HG03196 (cell line): ENCODE measurements around the gene KRT5.
"Not testable (repeated sequence)": the region's sequence is repeated elsewhere in the genome, so short reads cannot be mapped to it uniquely, and the experiment has no call there.

Source experiments
- ATAC-seq: cut with Tn5 transposase; IDR thresholded peaks from one replicate; pipeline ENCODE4 v1.9.1; 2021; ENCODE audit not compliant: unreplicated experiment

KRT5 gene

DNA sequence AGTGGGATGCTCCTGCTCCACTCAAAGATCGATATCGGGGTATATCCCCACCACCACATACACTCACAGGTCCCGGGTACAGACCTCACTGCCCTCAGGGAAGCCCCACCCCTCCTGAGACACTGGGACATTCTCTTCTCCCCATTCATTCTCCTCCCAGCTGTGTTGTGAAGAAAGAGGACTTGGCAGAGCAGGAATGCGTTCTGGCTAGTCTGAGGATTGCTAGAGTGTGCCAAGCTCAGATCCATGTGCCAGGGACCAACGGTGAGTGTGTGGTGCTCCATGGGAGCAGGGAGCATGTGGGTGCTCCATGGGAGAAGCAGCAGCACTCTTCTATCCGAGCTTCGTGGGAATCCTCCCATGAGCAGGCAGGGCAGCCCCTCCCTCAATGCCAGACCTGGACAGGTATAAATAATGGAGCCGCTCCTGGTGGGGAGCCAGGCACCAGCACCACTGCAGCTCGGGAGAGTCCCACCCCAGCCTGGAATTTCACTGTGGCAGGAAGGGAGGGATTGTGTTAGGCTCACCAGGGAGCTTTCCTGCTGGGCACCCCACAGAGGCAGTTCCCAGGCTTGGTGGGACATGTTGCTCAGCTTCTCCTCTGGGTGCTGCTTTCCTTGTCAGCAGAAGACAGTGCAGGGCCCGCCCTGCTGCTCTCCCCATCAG lies 2.3 kb upstream of the KRT5 start:
- no peak for ATAC-seq

DNA sequence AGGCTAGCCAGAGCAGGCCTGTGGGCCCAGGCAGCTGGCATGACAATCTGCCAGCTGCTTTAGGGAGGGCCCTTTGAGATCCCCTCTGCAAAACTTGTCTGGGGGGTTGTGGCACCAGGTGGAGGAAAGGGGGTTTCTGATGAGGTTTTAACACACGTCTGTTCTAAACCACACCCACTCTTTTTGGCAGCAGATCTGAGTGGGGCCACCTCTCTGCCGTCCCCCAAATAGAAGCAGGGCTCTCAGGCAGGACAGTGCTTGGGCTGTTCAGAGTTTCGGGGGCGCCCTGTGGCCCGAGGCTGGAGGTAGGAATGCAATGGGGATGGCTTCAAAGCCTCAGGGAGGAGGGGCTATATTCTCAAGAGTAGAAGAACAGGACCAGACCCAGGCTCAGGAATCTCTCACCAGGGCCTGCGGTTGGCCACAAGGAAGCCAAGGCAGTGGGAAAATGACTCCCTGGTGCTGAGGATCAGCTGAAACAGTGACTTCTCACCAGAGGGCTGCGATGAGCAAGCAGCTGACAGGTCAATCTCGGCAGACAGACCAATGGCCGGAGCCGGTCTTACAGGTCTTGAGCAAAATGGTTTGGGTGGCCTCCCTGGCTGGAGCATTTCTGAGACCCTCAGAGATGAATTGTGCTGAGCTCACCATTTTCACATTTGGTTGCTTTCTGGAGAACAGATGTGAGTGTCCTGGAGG lies 1.5 kb upstream of the KRT5 start:
- ATAC-seq = no peak

DNA sequence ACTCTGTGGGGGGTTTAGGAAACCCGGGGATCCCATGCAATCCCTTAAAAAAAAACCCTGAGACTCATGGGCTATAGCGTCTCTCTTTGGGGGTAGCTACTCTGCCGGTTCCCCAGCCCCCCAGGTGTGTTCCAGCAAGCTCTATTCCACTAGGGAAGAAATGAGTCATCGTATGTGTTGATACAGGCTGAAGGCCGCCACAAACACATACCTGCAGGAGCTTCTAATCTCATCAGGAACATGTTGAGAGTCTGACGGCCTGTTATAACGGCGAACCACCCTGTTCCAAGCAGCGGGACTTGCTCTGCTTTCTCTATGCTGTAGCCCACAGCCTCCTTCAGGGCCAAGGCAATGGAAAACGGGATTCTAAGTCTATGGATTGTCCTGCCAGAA lies 977 bp upstream of the KRT5 start:
- ATAC-seq = no peak

DNA sequence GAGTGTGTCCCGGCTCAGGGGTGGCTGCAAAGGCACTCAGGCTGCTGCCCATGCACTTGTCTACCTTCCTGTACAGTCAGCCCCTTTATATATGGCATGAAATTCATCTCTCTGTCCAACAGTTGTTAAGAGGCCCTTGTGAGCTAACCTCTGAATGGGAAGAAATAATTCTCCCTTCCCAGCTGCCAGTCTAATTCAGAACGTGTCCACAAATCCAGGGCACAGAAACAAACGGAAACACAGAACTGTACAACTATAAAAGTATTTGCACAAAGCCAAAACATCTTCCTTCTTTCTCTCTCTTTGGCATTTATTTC lies 849 bp downstream of the KRT5 start:
- ATAC-seq = no peak

DNA sequence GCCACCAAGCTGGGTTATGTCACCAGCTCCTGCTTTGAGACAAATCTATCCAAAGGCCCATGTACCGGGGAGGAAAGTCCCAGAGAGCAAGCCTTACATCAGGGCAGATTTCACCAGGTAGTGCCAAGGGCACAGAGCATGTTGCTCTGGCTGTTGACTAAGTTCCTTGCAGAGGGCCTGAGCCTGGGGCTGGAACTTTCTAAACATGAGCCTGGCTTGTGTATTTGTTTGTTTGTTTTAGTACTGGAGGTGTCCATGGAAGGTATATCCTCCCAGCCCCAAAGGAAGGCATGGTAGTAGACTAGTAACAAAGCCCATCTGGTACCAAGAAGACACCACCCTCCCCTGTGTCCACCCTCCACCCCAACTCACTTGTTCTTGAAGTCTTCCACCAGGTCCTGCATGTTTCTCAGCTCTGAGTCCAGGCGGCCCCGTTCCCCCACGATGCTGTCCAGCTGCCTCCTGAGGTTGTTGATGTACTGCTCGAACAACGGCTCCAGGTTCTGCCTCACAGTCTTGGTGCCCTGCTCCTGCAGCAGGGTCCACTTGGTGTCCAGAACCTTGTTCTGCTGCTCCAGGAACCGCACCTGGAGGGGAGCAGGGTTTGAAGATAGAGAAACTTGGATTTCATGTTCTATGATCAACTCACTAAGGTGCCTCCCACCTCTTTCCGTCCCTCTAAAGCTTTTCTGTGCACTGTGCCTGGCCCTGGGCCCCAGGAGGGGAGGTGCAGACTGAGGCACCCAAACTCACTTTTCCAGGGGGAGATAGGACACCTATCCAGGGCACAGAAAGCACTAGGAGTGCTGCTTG lies 1.4 kb downstream of the KRT5 start:
- no peak for ATAC-seq

DNA sequence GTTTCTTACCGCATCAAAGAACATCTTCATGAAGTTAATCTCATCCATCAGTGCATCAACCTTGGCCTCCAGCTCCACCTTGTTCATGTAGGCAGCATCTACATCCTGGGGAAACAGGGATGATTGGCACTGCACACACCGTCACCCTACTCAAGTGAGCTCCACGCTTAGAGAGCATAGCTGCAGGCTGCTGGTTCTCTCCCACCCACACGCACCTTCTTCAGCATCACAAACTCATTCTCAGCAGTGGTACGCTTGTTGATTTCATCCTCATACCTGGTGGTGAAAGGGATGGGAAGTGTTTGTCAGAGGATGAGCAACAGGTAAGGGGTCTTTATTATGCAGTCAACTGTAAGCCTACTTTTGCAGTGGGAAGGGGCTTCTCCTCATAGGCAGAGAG lies 2.3 kb downstream of the KRT5 start:
- no peak for ATAC-seq

DNA sequence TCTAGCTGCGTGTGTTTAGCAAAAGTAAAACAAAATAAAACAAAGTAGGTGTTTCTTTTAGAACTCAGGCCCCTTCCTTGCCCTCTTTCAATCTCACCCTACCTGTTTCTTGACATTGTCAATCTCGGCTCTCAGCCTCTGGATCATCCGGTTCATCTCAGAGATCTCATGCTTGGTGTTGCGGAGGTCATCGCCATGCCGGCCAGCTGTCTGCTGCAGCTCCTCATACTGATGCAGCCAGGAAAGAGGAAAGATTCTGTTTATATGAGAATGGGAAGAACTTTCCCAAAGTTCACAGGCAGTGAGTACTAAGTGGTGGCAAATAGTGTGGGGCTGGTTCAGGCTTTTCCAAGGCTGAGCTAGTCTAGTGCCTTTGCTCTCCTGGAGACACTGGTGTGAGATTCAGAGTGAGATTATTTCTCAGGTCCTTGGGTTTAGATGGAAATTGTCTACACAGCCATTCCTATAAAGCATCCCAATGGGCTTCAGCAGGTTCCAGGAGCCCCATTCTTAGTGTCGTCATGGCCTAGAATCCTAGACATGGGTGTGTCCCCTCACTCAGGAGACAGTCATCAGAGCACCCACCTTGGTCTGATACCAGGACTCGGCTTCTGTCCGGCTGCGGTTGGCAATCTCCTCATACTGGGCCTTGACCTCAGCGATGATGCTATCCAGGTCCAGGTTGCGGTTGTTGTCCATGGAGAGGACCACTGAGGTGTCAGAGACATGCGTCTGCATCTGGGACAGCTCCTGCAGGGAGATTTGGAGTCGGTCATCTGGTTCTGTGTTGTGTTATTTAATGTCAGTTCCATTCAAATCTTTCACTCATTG lies 3.0 kb downstream of the KRT5 start:
- no peak for ATAC-seq

DNA sequence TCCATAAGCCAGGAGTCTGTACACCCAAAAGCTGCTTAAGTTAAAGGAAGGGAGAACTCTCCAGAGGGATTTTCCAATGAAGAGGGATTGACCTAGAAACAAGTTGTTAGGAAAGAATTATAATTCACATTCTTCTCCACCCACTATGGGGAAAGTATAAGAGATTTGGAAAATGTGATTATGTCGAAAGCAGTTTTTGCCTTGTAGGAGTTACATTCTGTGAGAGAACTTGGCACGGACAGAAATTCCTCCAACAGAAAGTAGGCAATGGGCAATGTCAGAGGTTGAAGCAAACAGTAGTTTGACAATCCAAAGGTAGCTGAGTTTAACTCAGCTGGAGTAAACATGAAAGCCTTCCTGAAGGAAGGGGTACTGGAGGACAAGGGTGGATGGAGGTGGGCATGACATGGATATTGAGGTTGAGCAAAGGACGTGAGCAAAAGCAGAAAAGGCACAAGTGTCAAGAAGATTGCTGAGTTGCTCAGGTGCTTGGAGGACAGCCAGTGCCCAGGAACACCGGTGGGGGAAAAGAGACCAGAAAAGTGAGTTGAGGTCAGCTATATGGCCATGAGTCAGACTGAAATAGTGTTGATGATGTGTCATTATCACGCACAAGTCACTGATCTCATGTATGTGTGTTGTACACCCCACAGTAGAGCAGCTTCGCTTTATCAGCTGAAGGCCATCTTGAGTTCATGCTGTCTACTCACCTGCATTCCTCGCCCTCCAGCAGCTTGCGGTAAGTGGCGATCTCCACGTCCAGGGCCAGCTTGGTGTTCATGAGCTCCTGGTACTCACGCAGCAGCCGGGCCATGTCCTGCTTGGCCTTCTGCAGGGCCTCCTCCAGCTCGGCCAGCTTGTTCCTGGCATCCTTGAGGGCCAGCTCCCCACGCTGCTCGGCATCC lies 4.0 kb downstream of the KRT5 start:
- ATAC-seq = no peak

DNA sequence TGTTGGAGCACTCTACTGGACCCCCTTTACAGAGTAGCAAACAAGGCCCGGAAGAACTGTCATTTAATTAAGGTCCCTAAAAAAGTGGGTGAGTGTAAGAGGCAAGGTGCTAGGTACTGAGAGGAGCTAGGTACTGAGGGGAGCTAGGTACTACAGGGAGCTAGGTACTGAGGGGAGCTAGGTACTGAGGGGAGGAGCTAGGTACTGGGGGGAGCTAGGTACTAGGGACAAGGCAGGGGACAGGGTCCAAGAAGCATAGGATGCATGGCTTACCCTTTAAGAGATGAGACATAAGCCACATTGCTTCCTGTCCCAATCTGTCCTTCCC lies 4.9 kb downstream of the KRT5 start:
- no peak for ATAC-seq

DNA sequence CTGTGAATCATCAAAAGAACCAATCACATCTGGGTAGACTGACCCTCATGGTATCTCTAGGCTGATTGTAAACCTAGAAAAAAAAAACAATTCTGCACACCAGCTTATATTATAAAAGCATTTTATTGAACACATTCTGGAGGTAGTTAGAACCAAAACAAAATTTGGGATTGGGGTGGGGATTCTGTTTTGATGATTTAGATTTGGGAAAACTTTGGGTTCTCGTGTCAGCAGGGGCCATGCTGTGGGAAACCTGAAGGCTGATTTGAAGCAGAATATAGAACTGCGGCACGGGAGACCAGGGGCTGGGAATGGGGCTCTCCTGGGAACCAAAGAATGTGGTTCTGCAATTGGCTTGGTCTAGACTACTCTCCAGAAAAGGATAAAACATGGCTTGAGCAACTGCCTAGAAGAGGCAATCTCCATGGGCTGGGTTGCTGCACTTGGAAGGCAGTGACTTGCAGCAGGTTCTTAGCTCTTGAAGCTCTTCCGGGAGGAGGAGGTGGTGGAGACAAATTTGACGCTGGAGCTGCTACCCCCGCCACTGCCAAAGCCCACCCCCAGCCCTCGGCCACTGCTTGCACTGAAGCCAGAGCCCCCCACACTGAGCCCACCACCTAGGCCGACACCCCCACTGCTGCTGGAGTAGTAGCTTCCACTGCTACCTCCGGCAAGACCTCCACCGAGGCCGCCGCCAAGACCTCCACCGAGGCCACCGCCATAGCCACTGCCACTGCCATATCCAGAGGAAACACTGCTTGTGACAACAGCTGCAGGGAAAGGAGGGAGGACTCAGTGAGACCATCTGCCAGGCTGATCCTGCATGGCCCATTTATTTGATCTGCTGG lies 5.5 kb downstream of the KRT5 start:
- ATAC-seq = no peak

DNA sequence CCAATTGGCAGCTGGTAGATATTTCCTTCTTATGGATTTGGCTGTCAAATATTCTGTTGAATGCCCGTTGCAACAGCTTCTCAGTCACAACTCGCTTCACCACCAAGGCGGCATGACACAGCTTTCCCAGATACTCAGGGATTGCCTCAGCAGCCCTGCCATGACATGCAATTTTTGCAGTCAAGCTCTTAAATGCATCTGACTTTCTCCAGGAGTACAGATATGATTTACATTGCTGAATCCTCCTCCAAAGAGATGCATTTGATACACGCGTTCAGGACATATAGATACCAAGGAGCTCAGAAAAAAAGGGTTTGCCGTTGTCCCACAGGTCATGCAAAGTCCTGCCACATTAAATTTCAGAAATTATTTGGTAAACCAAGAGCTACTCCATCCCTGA lies 6.5 kb downstream of the KRT5 start:
- no peak for ATAC-seq

DNA sequence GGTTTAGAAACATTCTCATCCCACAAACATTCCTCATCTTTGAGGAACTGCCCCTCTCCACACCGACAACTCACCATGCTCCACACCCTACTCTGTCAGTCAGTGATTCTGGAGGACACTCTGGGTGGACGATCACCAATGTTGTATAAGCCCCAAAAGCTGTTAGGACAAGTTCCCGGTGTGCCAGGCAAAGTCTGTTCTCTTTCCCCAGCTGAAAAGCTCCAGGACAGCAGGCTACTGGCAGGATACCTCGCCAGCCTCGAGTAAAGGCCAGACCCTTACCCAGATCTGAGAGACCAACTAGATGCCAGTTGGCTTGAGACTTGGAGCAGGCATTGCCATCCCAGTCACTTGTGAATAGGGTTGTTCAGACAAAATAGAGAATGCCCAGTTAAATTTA lies 12.0 kb downstream of the KRT5 start:
- ATAC-seq = no peak

DNA sequence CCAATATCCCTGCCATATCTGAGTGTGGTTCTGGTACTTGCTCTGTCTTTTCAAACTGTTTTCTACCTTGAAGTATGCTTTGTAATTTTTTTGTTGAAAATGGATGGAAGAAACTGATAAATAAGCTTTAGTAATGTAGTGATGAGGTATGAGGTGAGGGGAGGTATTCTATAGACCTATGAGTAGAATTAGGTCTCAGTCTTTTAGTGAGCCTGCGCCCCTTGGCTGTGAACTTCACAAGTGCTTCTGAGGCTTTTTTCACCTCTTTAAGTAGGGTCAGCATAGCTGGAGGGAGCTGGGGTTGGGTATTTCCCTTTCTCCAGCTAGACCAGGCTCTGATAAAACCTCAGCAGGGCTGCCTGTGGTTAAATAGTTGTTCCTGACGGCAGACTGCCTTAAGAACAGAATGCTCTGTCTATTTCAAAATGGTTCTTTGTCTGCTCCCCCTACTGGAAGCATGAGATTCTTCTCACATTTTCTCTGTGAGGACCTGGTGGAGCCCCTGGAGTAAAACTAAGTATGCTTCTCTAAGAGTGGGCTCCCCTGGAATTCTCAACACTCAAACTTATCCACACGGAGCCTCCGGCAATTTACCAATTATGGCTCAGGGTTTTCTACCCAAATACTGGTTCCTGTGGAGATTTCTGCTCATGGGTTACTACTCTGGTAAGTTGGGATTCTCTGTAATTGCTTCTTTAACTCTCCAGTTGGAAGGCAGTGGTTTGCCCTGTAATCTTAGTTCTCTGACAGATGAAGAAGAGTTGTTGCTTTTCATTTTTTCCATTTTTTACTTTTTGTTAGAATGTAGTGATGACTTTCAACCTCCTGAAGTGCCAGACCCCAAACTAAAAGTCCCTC lies 13.1 kb downstream of the KRT5 start:
- no peak for ATAC-seq

DNA sequence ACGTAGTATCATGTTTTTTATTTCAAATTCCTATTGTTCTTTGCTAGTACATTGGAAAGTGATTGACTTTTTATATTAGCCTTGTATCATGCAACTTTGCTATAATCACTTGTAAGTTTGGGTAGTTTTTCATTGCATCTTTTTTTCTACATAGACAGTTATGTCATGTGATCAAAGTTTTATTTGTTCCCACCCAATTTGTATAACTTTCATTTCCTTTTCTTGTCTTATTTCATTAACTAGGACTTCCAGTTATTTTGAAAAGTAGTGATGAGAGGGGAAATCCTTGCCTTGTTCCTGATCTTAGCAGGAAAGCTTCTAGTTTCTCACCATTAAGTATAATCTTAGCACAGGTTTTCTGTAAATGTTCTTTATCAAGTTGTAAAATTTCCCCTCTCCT lies 17.3 kb downstream of the KRT5 start:
- no peak for ATAC-seq

DNA sequence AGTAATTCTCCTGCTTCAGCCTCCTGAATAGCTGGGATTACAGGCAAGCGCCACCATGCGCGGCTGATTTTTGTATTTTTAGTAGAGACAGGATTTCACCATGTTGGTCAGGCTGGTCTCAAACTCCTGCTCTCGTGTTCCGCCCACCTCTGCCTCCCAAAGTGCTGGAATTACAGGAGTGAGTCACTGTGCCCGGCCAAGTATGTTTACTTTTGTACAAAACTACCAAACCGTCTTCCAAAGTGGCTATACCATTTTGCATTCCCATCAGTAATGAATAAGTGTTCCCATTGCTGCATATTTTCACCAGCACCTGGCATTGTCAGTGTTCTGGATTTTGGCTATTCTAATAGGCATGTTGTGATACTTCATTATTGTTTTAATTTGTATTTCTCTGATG lies 18.7 kb downstream of the KRT5 start:
- ATAC-seq = no peak

DNA sequence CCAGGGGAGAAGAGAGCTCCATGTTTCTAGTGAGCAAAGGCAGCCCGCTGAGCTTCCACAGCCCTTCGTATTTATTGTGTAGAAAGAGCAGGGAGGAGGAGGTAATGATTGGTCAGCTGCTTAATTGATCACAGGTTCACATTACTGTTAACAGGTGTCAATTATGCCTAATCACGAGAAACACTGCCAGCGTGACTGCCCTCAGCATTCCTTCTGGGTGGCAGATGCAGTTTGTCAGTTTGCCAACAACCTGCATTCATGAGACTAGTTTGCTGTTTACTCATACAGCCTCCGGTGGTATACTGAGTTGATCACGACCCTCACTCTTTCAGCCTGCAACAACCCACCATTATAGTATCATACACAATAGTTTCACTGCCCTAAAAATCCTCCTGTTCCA lies 19.6 kb downstream of the KRT5 start:
- ATAC-seq = not testable (repeated sequence)

DNA sequence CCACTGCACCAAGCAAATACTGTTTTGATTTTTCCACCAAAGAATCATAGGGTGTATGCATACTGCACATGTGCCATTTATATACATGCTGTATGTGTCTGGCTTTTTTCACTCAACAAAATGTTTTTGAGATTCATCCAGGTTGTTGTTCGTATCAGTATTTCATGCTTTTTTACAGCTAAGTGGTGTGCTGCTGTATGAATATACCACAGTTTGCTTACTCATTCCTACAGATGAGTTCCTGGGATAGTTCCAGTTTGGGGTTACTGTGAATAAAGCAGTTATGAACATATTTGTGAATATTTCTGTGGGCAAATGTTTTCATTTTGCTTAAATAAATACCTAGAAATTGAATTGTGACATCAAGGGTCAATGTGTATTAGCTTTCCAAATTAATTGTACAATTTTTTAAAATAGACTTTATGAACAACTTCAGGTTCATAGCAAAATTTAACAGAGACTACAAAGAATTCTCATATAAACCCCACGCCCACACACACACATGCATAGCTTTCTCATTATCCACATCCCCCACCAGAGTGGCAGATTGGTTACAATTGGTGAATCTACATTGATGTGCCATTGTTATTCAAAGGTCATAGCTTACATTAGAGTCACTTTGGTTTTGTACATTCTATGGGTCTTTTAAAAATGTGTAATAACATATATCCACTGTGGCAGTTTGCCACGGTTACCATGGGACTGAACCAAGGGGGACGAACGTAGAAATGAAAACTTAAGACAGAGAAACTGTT lies 20.2 kb downstream of the KRT5 start:
- no peak for ATAC-seq

DNA sequence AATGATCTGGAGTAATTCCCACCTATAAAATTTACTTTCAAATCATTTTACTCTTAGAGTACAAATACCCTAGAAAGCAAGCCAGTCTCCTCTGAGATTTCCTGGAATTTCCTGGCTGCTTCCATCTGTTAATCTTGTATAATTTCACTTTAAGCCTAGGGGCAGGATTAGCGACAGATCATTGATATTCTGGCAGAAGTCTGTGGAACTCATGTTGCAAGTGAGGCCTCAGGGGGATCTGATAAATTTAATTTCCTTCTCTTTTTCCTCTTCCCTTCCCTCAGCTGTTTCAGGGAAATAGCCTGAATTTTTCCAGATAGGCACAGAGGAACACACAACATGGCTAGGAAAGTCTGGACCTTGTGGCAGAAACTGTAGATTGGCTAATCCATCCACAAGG lies 21.2 kb downstream of the KRT5 start:
- ATAC-seq = no peak
